Mucosa of descending colon (tissue), 3 donors: ENCODE results near the gene SLC7A6OS. TPM values are rescaled to one million over a fixed set of nuclear protein-coding genes. Genes with fewer than 3 reads are reported as not detected.

Source experiments
- ATAC-seq: fragments of 200-7000 bp; cut with Tn5 transposase; one replicate; pipeline ENCODE4 v1.9.1; 2020; ENCODE audit warnings: mild to moderate bottlenecking, moderate library complexity
- DNase-seq, 3 donors: peaks; one replicate each; pipeline ENCODE4 v3.0.0-alpha.2; 2020
- H3K36me3 ChIP-seq: fragments of 200-600 bp; one replicate; pipeline ENCODE4 v1.8.0; 2021; ENCODE audit warnings: low read depth, mild to moderate bottlenecking
- H3K4me1 ChIP-seq: fragments of 200-600 bp; one replicate; pipeline ENCODE4 v1.8.0; 2021; ENCODE audit warnings: low read depth, mild to moderate bottlenecking
- H3K4me3 ChIP-seq: fragments of 200-600 bp; one replicate; pipeline ENCODE4 v1.8.0; 2021; ENCODE audit warnings: mild to moderate bottlenecking
- H3K9me3 ChIP-seq: fragments of 200-600 bp; one replicate; pipeline ENCODE4 v1.8.0; 2021; ENCODE audit warnings: mild to moderate bottlenecking
- CTCF ChIP-seq: fragments of 200-600 bp; IDR thresholded peaks from one replicate; pipeline ENCODE4 v1.8.0; 2022; ENCODE audit warnings: antibody characterized with exemption, mild to moderate bottlenecking
- intact Hi-C, 2 donors: fragments of 100-400 bp; cut with DNase I in 1 of 2; cut with micrococcal nuclease in 1 of 2; formaldehyde crosslinking; loops; one replicate each; pipeline versions ENCODE4 v1.11.0 to v1.11.1; 2022; cut with DNase I, micrococcal nuclease
- total RNA-seq, 3 donors: library from RNA; stranded (reverse); fragmentation: NEBNext Ultra II Directional in 2 of 3; extraction: Animal tissue kit (Norgen Biotek cat#: 25700) in 2 of 3; gene quantifications; one replicate each; pipeline versions ENCODE4 v1.2.1 to v1.2.4, GENCODE V29; 2021 to 2023
- donor health status: DM: no; HTN: no; CAD: no; lungs with moderate emphysema.
- donor health status: DM: no; HTN: no; CAD: no.
- donor health status: DM: no; HTN: yes; CAD: no.

SLC7A6OS gene
- total RNA-seq, 3 donors from 2014 or later = 16.2 to 22.0 (median 18.4) TPM

- TF ChIP-seq CTCF = no peak
- ATAC-seq = peak; percentile 61
- Histone ChIP-seq H3K4me3 (no peak overlapping the region), H3K36me3 (no peaks in the 10 kb centered on the region), H3K9me3 (no peaks in the 10 kb centered on the region), H3K4me1 (peaks cover 17% of the 10 kb centered on the region)
- DNase-seq = no peak
- intact Hi-C loops = no loop called here
These were observed 24.3 kb downstream of the SLC7A6OS start for GRCh38 chr16:68286153-68287074.

GRCh38 chr16:68285683-68286082 lies 25.1 kb downstream of the SLC7A6OS start:
- intact Hi-C loops = no loop called here
- DNase-seq (no peak), ATAC-seq (no peak)
- Histone ChIP-seq H3K4me1 (peaks cover 21% of the 10 kb centered on the region), H3K9me3 (no peaks in the 10 kb centered on the region), H3K36me3 (no peaks in the 10 kb centered on the region), H3K4me3 (no peak overlapping the region)
- TF ChIP-seq CTCF = no peak

- H3K4me1 ChIP-seq = peaks cover 21% of the 10 kb centered on the region
- peak; percentile 47 for ATAC-seq
- DNase-seq = peak in 1 of 3 donors; percentile 39
- no peaks in the 10 kb centered on the region for H3K9me3 ChIP-seq
- no peak for TF ChIP-seq CTCF
- H3K4me3 ChIP-seq = no peak overlapping the region
- no peaks in the 10 kb centered on the region for H3K36me3 ChIP-seq
- intact Hi-C loops = no loop called here
These were observed 25.9 kb downstream of the SLC7A6OS start for GRCh38 chr16:68284847-68285246.

- no peak for TF ChIP-seq CTCF
- intact Hi-C loops = no loop called here
- ATAC-seq (peak; percentile 31), DNase-seq (no peak)
- H3K4me1 ChIP-seq = peaks cover 21% of the 10 kb centered on the region
- no peak overlapping the region for H3K4me3 ChIP-seq
- no peaks in the 10 kb centered on the region for H3K36me3 ChIP-seq
- no peaks in the 10 kb centered on the region for H3K9me3 ChIP-seq
These were observed 26.7 kb downstream of the SLC7A6OS start for GRCh38 chr16:68283801-68284598.

- Histone ChIP-seq H3K4me1 (peaks cover 21% of the 10 kb centered on the region), H3K9me3 (no peaks in the 10 kb centered on the region), H3K4me3 (no peak overlapping the region), H3K36me3 (no peaks in the 10 kb centered on the region)
- intact Hi-C loops = no loop called here
- no peak for ATAC-seq
- no peak for TF ChIP-seq CTCF
- no peak for DNase-seq
These were observed 27.4 kb downstream of the SLC7A6OS start for GRCh38 chr16:68283346-68283745.
